ENCODE data around the gene PDE10A. TPM values are rescaled to one million over a fixed set of nuclear protein-coding genes. Genes with fewer than 3 reads are reported as not detected.

The PDE10A gene
- total RNA-seq, 2 experiments from 2014 or later = not detected

GRCh38 chr6:165602291-165602690, 60.8 kb downstream of the PDE10A start:
- TF ChIP-seq, protein P1, sequence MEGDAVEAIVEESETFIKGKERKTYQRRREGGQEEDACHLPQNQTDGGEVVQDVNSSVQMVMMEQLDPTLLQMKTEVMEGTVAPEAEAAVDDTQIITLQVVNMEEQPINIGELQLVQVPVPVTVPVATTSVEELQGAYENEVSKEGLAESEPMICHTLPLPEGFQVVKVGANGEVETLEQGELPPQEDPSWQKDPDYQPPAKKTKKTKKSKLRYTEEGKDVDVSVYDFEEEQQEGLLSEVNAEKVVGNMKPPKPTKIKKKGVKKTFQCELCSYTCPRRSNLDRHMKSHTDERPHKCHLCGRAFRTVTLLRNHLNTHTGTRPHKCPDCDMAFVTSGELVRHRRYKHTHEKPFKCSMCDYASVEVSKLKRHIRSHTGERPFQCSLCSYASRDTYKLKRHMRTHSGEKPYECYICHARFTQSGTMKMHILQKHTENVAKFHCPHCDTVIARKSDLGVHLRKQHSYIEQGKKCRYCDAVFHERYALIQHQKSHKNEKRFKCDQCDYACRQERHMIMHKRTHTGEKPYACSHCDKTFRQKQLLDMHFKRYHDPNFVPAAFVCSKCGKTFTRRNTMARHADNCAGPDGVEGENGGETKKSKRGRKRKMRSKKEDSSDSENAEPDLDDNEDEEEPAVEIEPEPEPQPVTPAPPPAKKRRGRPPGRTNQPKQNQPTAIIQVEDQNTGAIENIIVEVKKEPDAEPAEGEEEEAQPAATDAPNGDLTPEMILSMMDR (IDR thresholded peaks at IDR 0.05) = no peak
- DNase-seq = no peak
- H3K4me3 Mint-ChIP-seq = no peak overlapping the region
- POLR2A ChIA-PET = no interaction called here
- CTCF ChIA-PET = no interaction called here
- intact Hi-C loops (cut with micrococcal nuclease) = no loop called here
- H3K27me3 Mint-ChIP-seq = no peaks in the 10 kb centered on the region
- no peak overlapping the region for H3K27ac Mint-ChIP-seq
- ATAC-seq = no peak
- H3K4me1 Mint-ChIP-seq (ENCODE audit: low read depth) = no peaks in the 10 kb centered on the region
- no peaks in the 10 kb centered on the region for H3K9me3 Mint-ChIP-seq
- H3K36me3 Mint-ChIP-seq (ENCODE audit: low read depth) = no peaks in the 10 kb centered on the region

DNA sequence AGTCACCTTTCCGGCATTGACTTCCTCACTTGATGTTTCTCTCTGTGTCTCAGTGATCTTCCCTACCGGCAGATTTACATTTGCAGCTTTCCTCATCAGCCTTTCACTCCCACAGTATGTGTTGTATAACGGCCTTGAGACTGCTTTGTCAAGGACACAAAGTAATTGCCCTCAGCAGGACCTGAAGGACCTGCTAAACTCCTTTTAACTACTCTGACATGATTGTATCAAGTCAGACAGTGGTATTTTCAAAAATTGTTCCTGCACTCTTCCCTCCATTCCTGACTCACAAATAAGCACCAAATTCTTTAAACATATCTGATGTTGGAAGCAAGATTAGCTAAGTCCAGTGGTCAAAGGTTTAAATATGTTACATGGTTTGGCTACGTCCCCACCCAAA, 62.4 kb downstream of the PDE10A start:
- no peaks in the 10 kb centered on the region for H3K36me3 Mint-ChIP-seq (ENCODE audit: low read depth)
- ATAC-seq = no peak
- intact Hi-C loops (cut with micrococcal nuclease) = no loop called here
- DNase-seq = no peak
- TF ChIP-seq, protein P1 (IDR thresholded peaks at IDR 0.05) = no peak
- ChIA-PET POLR2A (no interaction called here), CTCF (no interaction called here)
- H3K4me1 Mint-ChIP-seq (ENCODE audit: low read depth) = no peaks in the 10 kb centered on the region
- no peak overlapping the region for H3K4me3 Mint-ChIP-seq
- no peak overlapping the region for H3K27ac Mint-ChIP-seq
- H3K27me3 Mint-ChIP-seq = no peaks in the 10 kb centered on the region
- no peaks in the 10 kb centered on the region for H3K9me3 Mint-ChIP-seq

DNA sequence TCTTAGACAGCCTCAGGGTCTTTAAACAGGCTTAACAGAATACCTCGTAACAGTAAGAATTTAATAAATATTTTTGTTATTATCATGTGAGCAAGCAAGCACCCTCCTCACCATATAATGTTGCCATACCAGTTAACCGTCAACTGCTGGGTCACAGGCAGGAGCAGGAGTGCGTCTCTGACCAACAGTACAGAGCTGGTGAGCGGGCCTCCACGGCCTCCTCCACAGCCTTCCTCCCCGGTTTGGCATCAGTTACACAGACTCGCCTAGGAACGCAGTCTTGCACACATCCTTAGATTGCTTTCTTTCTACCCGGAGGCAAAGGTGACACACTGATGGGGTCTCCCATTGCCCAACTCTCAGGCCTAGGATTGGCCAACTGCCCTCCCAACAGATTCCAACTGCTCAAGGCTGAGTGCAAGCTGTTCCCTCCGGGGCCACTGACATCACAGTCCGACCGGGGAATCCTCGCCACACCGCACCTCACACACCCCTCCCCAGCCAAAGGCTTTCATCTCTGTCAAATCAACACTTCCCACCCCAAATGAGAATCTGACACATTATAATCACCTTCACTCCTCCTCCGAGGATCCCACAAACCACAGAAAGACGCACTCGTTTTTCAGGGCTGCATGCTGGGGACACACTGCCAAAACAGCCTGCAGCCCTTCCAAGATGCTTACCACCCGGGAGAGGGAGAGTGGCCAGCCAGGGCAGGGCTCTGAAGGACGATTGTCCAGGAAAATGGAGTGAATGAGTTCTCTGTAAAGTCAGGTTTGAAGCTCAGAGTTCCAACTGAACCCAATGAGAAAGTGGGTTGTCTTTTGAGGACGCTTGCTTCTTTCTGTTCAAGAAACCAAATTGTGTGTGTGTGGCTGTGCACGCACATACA, 63.2 kb downstream of the PDE10A start:
- DNase-seq (no peak), ATAC-seq (no peak)
- H3K4me3 Mint-ChIP-seq = no peak overlapping the region
- no peaks in the 10 kb centered on the region for H3K9me3 Mint-ChIP-seq
- H3K27ac Mint-ChIP-seq = no peak overlapping the region
- no peaks in the 10 kb centered on the region for H3K27me3 Mint-ChIP-seq
- intact Hi-C loops (cut with micrococcal nuclease) = no loop called here
- H3K4me1 Mint-ChIP-seq (ENCODE audit: low read depth) = no peaks in the 10 kb centered on the region
- no peaks in the 10 kb centered on the region for H3K36me3 Mint-ChIP-seq (ENCODE audit: low read depth)
- ChIA-PET CTCF (no interaction called here), POLR2A (no interaction called here)
- TF ChIP-seq, protein P1 (IDR thresholded peaks at IDR 0.05) = no peak

- ChIA-PET POLR2A (no interaction called here), CTCF (no interaction called here)
- TF ChIP-seq, protein P1 (IDR thresholded peaks at IDR 0.05) = no peak
- Mint-ChIP-seq H3K4me3 (no peak overlapping the region), H3K27ac (no peak overlapping the region), H3K9me3 (no peaks in the 10 kb centered on the region), H3K4me1 (ENCODE audit: low read depth) (no peaks in the 10 kb centered on the region), H3K36me3 (ENCODE audit: low read depth) (no peaks in the 10 kb centered on the region), H3K27me3 (no peaks in the 10 kb centered on the region)
- DNase-seq (no peak), ATAC-seq (no peak)
- intact Hi-C loops (cut with micrococcal nuclease) = no loop called here
Observed at GRCh38 chr6:165599121-165599520, 63.9 kb downstream of the PDE10A start.

DNA sequence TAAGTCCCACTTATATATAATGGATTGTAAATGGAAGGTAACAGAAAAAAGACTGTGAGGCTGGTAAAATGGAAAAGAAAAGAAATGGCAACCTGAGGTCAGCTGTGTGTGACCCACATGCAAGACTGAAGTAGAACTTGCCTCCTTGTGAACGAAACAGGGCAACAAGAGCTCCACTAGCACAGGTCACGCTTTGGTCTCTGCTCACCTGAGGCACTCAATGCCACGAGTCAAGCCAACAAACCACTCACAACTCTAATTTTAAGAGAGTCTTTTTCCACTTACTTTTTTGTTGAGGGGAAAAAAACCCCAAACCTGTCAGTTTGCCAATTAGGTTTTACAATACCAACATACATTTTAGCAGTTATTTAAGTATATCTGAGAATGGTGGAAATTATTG, 65.2 kb downstream of the PDE10A start:
- DNase-seq (no peak), ATAC-seq (no peak)
- POLR2A ChIA-PET = no interaction called here
- Mint-ChIP-seq H3K9me3 (no peaks in the 10 kb centered on the region), H3K36me3 (ENCODE audit: low read depth) (no peaks in the 10 kb centered on the region), H3K27me3 (no peaks in the 10 kb centered on the region), H3K4me1 (ENCODE audit: low read depth) (no peaks in the 10 kb centered on the region), H3K4me3 (no peak overlapping the region), H3K27ac (no peak overlapping the region)
- TF ChIP-seq, protein P1 (IDR thresholded peaks at IDR 0.05) = no peak
- intact Hi-C loops (cut with micrococcal nuclease) = no loop called here
- CTCF ChIA-PET = no interaction called here

All from activated CD8-positive, alpha-beta T cell treated with anti-CD3 and anti-CD28 coated beads for 36 hours (primary cell).